HFF-Myc (cell line): Measurements from ENCODE around the gene FOSB.

ENCODE experiments used
- DNase-seq: peaks from one replicate; pipeline ENCODE4 v3.0.0-alpha.2; 2011; ENCODE audit warnings: low read depth; ENCODE audit errors: extremely low read depth
- H3K4me3 ChIP-seq: replicated peaks from 2 replicates; pipeline ENCODE4 v1.5.1; 2011; ENCODE audit warnings: low read depth, mild to moderate bottlenecking, control low read depth, low read length
- CTCF ChIP-seq: IDR thresholded peaks from 2 replicates; pipeline ENCODE4 v1.5.1; 2012; ENCODE audit warnings: mild to moderate bottlenecking, low read depth, low read length, control low read depth; ENCODE audit errors: missing control alignments

FOSB gene

DNA sequence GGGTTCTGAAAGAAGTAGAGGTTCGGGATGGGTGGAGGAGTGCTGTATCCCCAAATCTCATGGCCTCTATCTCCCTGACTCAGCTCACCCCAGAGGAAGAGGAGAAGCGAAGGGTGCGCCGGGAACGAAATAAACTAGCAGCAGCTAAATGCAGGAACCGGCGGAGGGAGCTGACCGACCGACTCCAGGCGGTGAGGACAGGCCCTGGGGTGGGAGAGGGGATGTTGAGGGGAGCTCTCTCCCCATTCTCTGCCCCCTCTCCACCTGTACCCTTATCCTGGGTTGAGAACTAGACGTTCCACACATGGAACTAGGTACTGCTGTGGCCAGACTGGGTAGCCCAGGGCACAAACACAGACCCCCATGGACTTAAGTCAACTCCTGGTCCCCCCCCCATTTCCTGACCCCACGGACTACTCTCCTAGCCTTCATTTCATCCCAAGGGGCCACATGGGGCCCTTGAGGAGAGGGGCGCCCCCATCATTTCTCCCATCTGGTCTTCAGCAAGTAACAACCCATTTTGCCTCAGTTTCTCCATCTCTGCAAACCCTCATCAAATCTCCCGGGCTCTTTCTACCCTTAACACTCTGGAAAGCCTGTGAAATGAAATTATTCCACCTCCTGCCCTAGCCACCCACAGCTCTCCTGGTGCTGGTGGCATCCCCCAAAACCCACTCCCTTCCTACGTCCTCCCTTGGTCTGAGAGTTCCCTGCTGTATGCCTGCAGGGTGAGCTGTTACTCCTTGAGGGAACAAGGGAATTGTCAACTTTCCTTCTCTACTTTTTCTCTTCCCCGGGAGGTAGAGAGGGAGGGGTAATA lies 3.5 kb downstream of the FOSB start:
- no peak for DNase-seq
- H3K4me3 ChIP-seq, result no peak overlapping the region
- no peak for TF ChIP-seq CTCF

GRCh38 chr19:45471931-45472562 lies 4.3 kb downstream of the FOSB start:
- no peak overlapping the region for H3K4me3 ChIP-seq
- TF ChIP-seq CTCF, result no peak

GRCh38 chr19:45472563-45473366 lies 5.0 kb downstream of the FOSB start:
- TF ChIP-seq CTCF, result no peak
- no peak overlapping the region for H3K4me3 ChIP-seq
- DNase-seq, result no peak

More at GRCh38 chr19:45471931-45472562, 4.3 kb downstream of the FOSB start:
- DNase-seq, result no peak

DNA sequence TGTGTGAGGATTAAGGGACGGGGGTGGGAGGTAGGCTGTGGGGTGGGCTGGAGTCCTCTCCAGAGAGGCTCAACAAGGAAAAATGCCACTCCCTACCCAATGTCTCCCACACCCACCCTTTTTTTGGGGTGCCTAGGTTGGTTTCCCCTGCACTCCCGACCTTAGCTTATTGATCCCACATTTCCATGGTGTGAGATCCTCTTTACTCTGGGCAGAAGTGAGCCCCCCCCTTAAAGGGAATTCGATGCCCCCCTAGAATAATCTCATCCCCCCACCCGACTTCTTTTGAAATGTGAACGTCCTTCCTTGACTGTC lies 5.5 kb downstream of the FOSB start:
- TF ChIP-seq CTCF, result no peak
- no peak for DNase-seq
- H3K4me3 ChIP-seq, result no peak overlapping the region

DNA sequence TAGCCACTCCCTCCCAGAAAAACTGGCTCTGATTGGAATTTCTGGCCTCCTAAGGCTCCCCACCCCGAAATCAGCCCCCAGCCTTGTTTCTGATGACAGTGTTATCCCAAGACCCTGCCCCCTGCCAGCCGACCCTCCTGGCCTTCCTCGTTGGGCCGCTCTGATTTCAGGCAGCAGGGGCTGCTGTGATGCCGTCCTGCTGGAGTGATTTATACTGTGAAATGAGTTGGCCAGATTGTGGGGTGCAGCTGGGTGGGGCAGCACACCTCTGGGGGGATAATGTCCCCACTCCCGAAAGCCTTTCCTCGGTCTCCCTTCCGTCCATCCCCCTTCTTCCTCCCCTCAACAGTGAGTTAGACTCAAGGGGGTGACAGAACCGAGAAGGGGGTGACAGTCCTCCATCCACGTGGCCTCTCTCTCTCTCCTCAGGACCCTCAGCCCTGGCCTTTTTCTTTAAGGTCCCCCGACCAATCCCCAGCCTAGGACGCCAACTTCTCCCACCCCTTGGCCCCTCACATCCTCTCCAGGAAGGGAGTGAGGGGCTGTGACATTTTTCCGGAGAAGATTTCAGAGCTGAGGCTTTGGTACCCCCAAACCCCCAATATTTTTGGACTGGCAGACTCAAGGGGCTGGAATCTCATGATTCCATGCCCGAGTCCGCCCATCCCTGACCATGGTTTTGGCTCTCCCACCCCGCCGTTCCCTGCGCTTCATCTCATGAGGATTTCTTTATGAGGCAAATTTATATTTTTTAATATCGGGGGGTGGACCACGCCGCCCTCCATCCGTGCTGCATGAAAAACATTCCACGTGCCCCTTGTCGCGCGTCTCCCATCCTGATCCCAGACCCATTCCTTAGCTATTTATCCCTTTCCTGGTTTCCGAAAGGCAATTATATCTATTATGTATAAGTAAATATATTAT lies 6.1 kb downstream of the FOSB start:
- TF ChIP-seq CTCF, result no peak
- DNase-seq, result no peak
- no peak overlapping the region for H3K4me3 ChIP-seq
